Psoas muscle (tissue), 8 donors: ENCODE measurements around the gene CTSD. TPM values are rescaled to one million over a fixed set of nuclear protein-coding genes. Genes with fewer than 3 reads are reported as not detected.

Experiments
- ATAC-seq, 4 donors: fragments of 200-7000 bp; cut with Tn5 transposase; one replicate each; pipeline ENCODE4 v1.9.1; 2020; ENCODE audit warnings: moderate library complexity in 3 of 4, mild to moderate bottlenecking in 2 of 4
- DNase-seq, 2 donors: peaks; one replicate each; pipeline ENCODE4 v3.0.0-alpha.2; 2020
- H3K27ac ChIP-seq: fragments of 200-600 bp; one replicate; pipeline ENCODE4 v1.8.0; 2022
- H3K27me3 ChIP-seq, 3 donors: fragments of 200-600 bp in 1 of 3; one replicate each; pipeline versions ENCODE4 v1.6.1 to v1.8.0; 2013 to 2022; ENCODE audit warnings: low read length in 2 of 3, mild to moderate bottlenecking in 2 of 3, moderate library complexity in 1 of 3; ENCODE audit not compliant: insufficient read depth in 3 of 3
- H3K36me3 ChIP-seq, 2 donors: fragments of 200-600 bp in 1 of 2; one replicate each; pipeline versions ENCODE4 v1.6.1 to v1.8.0; 2013 to 2022; ENCODE audit warnings: low read depth in 1 of 2, mild to moderate bottlenecking in 1 of 2, moderate library complexity in 1 of 2; ENCODE audit not compliant: insufficient read depth in 1 of 2
- H3K4me1 ChIP-seq: fragments of 200-600 bp; one replicate; pipeline ENCODE4 v1.8.0; 2022
- H3K4me3 ChIP-seq: fragments of 200-600 bp; one replicate; pipeline ENCODE4 v1.8.0; 2022; ENCODE audit warnings: mild to moderate bottlenecking
- H3K9me3 ChIP-seq: fragments of 200-600 bp; one replicate; pipeline ENCODE4 v1.8.0; 2022
- WGBS, 3 donors: extraction: QIAGEN DNeasy Blood & Tissue Kit; methylation state at CpG; one replicate each; pipeline versions ENCODE4 v1.1.6 to v1.1.7; 2013; 5-methylcytosine and 5-hydroxymethylcytosine counted together
- intact Hi-C, 2 donors: fragments of 100-400 bp; cut with DNase I; formaldehyde crosslinking; loops; one replicate each; pipeline versions ENCODE4 v1.11.0 to v1.14.2; 2022
- polyA plus RNA-seq, 3 donors: library from polyadenylated mRNA; stranded (reverse); fragments of 200-250 nt; gene quantifications; one replicate each; pipeline ENCODE4 v1.2.3, GENCODE V29; 2013
- total RNA-seq, 4 donors: library from RNA; stranded (reverse); fragmentation: NEBNext Ultra II Directional in 2 of 4; extraction: Animal tissue kit (Norgen Biotek cat#: 25700) in 2 of 4; gene quantifications; one replicate each; pipeline versions ENCODE4 v1.2.1 to v1.2.4, GENCODE V29; 2021 to 2023
- TF ChIP-seq, protein P1 (sequence below): fragments of 200-600 bp; IDR thresholded peaks from one replicate; pipeline ENCODE4 v1.8.0; 2022; ENCODE audit warnings: antibody characterized with exemption
- donor health status: healthy with polysubstance abuse.
- donor health status: DM: no; HTN: no; CAD: no; lungs with moderate emphysema.
- donor health status: Bipolar disorder and iron deficiency.
- donor health status: healthy.
- donor health status: DM: yes; HTN: yes; CAD: no.
- donor health status: DM: no; HTN: no; CAD: no.
- donor health status: DM: no; HTN: no; CAD: no.
- donor health status: DM: yes; HTN: yes; CAD: no.

Gene CTSD
- total and polyA plus RNA-seq, 7 donors = 343 to 1,317 (median 680) TPM

DNA sequence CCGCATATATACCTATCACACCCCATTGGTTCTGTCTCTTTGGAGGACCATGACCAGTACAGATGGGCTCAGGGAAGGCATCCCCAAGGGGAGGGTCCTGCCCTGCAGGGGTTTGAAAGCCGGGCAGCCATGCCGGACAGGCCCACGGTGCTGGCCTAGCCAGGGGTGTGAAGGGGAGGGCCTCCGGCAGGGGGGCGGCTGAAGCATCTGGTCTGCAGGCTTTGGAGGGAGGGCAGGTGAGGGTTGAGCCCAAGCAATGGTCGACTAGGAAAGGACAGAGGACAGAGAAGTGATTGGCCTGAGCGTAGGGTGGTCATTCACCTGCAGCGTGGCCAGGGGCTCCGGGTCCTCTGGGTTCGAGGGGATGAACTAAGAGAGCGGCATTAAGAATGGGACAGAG is 11.2 kb upstream of the CTSD start:
- Histone ChIP-seq H3K27ac (no peak overlapping the region), H3K27me3 (peaks cover 0 to 9% (median 0%) of the 10 kb centered on the region in 3 donors), H3K9me3 (no peaks in the 10 kb centered on the region), H3K4me1 (no peaks in the 10 kb centered on the region), H3K4me3 (no peak overlapping the region), H3K36me3 (no peaks in the 10 kb centered on the region)
- DNase-seq (no peak), ATAC-seq (no peak)
- intact Hi-C loops = loop anchor here in 1 of 2 donors (5.0 kb wide), 1 partner anchor 52 kb away; no protein-coding TSS in a partner anchor
- TF ChIP-seq, protein P1, sequence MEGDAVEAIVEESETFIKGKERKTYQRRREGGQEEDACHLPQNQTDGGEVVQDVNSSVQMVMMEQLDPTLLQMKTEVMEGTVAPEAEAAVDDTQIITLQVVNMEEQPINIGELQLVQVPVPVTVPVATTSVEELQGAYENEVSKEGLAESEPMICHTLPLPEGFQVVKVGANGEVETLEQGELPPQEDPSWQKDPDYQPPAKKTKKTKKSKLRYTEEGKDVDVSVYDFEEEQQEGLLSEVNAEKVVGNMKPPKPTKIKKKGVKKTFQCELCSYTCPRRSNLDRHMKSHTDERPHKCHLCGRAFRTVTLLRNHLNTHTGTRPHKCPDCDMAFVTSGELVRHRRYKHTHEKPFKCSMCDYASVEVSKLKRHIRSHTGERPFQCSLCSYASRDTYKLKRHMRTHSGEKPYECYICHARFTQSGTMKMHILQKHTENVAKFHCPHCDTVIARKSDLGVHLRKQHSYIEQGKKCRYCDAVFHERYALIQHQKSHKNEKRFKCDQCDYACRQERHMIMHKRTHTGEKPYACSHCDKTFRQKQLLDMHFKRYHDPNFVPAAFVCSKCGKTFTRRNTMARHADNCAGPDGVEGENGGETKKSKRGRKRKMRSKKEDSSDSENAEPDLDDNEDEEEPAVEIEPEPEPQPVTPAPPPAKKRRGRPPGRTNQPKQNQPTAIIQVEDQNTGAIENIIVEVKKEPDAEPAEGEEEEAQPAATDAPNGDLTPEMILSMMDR = no peak
- 79 to 89% (median 86%) methylated on average over 12 of the region's 12 CpGs for WGBS, 3 donors

DNA sequence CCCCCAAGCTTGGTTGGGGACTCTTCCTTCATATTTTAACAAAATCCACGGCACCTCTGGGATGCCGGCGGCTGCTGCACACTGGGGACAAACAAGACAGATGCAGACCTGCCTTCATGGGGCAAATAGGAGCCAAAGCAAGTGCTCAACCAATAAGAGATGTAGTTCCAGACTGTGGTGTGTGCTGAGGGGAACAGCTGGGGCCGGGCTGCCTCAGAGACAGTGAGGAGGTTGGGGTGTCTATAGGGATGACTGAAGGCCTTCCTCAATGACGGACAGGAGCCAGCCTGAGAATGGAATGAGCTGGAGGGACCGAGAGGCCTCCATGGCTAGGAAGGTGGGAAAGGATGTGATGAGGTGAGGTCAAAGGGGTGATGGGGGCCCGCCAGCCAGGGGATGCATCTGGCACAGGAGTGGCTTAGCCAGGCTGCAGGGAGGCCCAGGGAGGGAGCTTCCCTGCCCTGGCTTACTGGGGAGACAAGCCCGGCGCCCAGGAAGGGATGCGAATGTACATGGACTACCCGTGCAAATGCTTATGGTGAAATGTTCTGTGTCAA is 10.3 kb upstream of the CTSD start:
- no peaks in the 10 kb centered on the region for H3K36me3 ChIP-seq
- ATAC-seq (no peak), DNase-seq (peak in 1 of 2 donors; percentile 28)
- no peak overlapping the region for H3K4me3 ChIP-seq
- H3K27me3 ChIP-seq = peaks cover 0 to 3% (median 0%) of the 10 kb centered on the region in 3 donors
- no peak overlapping the region for H3K27ac ChIP-seq
- TF ChIP-seq, protein P1 = no peak
- no peaks in the 10 kb centered on the region for H3K9me3 ChIP-seq
- WGBS, 3 donors = 89 to 92% (median 90%) methylated on average over 11 of the region's 11 CpGs
- intact Hi-C loops = no loop called here
- no peaks in the 10 kb centered on the region for H3K4me1 ChIP-seq

DNA sequence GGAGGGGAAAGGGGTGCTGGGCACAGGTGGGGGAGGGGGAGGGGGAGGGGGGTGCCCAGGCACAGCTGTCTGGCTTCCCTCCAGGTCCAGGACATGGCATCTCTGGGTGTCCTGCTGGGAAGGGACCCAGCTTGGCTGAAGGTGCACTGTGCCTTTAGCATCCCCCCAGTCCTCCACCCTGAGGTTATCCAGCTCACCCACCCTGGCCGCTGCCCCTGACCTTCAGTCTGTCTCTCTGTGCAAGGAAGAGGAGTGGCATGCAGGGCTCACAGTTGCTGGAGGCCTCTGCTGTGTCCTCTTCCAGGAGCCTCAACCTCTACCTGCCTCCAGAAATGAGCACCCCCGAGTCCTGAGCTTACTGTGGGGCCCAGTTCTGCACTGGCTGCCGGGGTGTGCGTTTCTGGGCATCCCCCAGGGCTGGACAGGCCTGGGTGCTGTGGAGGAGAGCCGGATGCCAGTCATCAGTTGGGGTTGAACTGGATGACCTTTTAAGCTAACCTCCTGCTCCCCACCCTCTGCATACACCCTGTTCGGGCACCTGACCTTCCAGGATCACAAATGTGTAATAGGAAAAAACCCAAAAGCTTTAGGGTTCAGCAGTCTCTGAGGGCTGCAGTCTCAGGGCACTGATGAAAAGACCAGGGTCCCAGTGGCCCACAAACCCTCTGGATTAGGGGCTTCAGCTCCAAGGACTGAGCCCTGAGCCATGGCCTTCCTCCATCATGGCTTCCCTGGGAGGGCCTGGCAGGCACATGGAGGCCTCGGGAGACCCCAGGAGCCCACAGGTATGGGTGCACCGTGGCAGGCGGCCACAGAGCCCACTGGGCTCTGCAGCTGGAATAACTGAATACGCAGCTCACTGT is 9.6 kb upstream of the CTSD start:
- WGBS, 3 donors = 87 to 90% (median 89%) methylated on average over 9 to 10 of the region's 10 CpGs
- Histone ChIP-seq H3K4me3 (no peak overlapping the region), H3K36me3 (no peaks in the 10 kb centered on the region), H3K27me3 (no peaks in the 10 kb centered on the region), H3K4me1 (no peaks in the 10 kb centered on the region), H3K27ac (no peak overlapping the region), H3K9me3 (no peaks in the 10 kb centered on the region)
- intact Hi-C loops = no loop called here
- DNase-seq (peak in 1 of 2 donors; percentile 49), ATAC-seq (peak in 2 of 4 donors; percentile 10 to 22)
- TF ChIP-seq, protein P1 = no peak

DNA sequence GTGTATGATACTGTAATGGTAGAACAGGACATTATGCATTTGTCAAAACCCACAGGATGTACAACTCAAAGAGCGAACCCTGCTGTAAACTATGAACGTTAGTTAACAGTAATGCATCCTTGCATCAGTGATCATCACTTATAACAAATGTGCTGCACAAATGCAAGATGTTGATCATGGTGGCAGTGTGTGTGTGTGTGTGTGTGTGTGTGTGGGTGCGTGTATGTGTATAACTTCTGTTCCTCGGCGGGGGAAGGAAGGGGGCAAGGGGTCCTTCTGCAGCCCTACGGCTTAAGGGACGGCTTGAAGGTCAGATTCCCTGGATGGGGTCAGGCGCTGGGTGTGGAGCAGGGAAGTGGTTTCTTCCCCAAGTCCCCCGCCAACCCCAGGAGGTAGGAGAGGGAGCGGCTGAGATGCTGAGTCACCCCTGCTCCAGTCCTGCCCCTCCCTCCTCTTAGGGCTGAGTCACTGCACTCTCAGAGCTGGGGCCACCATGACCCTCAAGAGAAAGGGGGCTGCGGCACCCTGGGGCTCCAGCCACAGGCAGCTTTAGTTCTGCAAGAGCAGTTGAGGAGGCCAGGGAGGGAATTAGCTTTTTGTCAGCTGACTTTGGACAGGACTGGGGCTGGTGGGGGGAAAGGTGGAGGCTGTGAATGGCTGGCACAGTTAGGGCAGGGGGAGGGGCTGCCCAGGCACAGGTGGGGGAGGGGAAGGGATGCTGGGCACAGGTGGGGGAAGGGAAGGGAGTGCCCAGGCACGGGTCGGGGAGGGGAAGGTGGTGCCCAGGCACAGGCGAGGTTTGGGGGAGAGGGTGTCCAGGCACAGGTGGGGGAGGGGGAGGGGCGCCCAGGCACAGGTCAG is 8.8 kb upstream of the CTSD start:
- Histone ChIP-seq H3K4me3 (no peak overlapping the region), H3K9me3 (no peaks in the 10 kb centered on the region), H3K36me3 (no peaks in the 10 kb centered on the region), H3K27ac (no peak overlapping the region), H3K27me3 (no peaks in the 10 kb centered on the region), H3K4me1 (no peaks in the 10 kb centered on the region)
- ATAC-seq = peak; percentile 82 to 94 (median 89)
- 35 to 40% (median 35%) methylated on average over 11 to 14 of the region's 15 CpGs for WGBS, 3 donors
- TF ChIP-seq, protein P1 = no peak
- intact Hi-C loops = no loop called here
- DNase-seq = peak; percentile 69 to 73
